ENCODE results near the gene ABL2.

GRCh38 chr1:179126338-179127060 is 103.0 kb downstream of the ABL2 start:
- no peak for TF ChIP-seq POLR2A (IDR thresholded peaks at IDR 0.05)
- no peak for TF ChIP-seq CTCF (IDR thresholded peaks at IDR 0.05)

Data from vagina (tissue), 2 donors.